ENCODE measurements around the gene RALGPS1.

- TF ChIP-seq HDGF (IDR thresholded peaks at IDR 0.05; ENCODE audit: borderline replicate concordance) (no peak), PKNOX1 (IDR thresholded peaks at IDR 0.05) (no peak), LEF1 (IDR thresholded peaks at IDR 0.05; ENCODE audit: borderline replicate concordance) (no peak), ELF4 (IDR thresholded peaks at IDR 0.05) (no peak), ARNT (IDR thresholded peaks at IDR 0.05) (no peak), SP1 (IDR thresholded peaks at IDR 0.05) (no peak), L3MBTL2 (conservative IDR thresholded peaks at IDR 0.05) (no peak), FOXA1 (IDR thresholded peaks at IDR 0.05) (no peak), BHLHE40 (IDR thresholded peaks at IDR 0.05; ENCODE audit: borderline replicate concordance) (no peak), FOXM1 (IDR thresholded peaks at IDR 0.05; ENCODE audit: borderline replicate concordance) (no peak), CTBP1 (IDR thresholded peaks at IDR 0.05; ENCODE audit: borderline replicate concordance) (no peak)
Measured at GRCh38 chr9:127248241-127248640, 333.7 kb downstream of the RALGPS1 start.

All from HEK293T (cell line).